ENCODE measurements around the gene IQUB.
"Not testable (repeated sequence)": the region's sequence is repeated elsewhere in the genome, so short reads cannot be mapped to it uniquely, and the experiment has no call there.

Gene IQUB

DNA sequence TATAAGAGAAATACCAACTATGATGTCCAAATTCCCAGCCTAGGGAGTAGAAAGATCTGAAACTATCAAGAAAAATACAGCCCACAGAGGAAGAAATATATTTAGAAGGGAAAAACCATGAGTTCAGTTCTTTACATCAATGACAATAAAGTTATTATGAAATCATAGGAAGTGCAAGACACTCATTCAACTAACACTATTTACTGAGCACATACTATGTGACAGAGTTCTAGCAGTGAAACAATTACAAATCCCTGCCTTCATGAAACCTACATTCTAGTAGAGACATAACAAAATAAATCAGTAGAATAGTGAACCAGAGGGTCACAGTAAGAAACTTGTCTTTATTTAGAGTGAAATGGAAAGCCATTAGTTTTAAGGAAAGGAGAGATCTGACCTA, 21.1 kb upstream of the IQUB start:
- no peak for TF ChIP-seq POLR2A (IDR thresholded peaks at IDR 0.05; ENCODE audit: extremely low read depth, insufficient read length)
- no peak for DNase-seq (ENCODE audit: low read depth)
- H3K4me3 ChIP-seq (ENCODE audit: low read depth, low read length), result no peak overlapping the region

DNA sequence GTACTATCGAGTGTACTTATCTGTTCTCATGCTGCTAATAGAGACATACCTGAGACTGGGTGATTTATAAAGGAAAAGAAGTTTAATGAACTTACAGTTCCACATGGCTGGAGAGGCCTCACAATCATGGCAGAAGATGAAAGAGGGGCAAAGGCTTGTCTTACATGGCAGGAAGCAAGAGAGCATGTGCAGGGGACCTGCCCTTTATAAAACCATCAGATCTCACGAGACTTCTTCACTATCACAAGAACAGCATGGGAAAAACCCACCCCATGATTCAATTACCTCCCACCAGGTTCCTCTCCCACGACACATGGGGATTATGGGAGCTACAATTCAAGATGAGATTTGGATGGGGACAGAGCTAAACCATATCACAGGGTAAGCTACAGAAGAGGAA, 18.8 kb upstream of the IQUB start:
- no peak for DNase-seq (ENCODE audit: low read depth)
- TF ChIP-seq, protein P1, sequence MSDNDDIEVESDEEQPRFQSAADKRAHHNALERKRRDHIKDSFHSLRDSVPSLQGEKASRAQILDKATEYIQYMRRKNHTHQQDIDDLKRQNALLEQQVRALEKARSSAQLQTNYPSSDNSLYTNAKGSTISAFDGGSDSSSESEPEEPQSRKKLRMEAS (IDR thresholded peaks at IDR 0.05; ENCODE audit: low read depth, low read length), result no peak
- TF ChIP-seq, protein P2, sequence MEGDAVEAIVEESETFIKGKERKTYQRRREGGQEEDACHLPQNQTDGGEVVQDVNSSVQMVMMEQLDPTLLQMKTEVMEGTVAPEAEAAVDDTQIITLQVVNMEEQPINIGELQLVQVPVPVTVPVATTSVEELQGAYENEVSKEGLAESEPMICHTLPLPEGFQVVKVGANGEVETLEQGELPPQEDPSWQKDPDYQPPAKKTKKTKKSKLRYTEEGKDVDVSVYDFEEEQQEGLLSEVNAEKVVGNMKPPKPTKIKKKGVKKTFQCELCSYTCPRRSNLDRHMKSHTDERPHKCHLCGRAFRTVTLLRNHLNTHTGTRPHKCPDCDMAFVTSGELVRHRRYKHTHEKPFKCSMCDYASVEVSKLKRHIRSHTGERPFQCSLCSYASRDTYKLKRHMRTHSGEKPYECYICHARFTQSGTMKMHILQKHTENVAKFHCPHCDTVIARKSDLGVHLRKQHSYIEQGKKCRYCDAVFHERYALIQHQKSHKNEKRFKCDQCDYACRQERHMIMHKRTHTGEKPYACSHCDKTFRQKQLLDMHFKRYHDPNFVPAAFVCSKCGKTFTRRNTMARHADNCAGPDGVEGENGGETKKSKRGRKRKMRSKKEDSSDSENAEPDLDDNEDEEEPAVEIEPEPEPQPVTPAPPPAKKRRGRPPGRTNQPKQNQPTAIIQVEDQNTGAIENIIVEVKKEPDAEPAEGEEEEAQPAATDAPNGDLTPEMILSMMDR (IDR thresholded peaks at IDR 0.05; ENCODE audit: low read depth, low read length), result no peak
- TF ChIP-seq MYC (IDR thresholded peaks at IDR 0.05; ENCODE audit: low read depth, low read length), result no peak
- TF ChIP-seq POLR2A (IDR thresholded peaks at IDR 0.05; ENCODE audit: extremely low read depth, insufficient read length), result no peak
- no peak overlapping the region for H3K4me3 ChIP-seq (ENCODE audit: low read depth, low read length)

DNA sequence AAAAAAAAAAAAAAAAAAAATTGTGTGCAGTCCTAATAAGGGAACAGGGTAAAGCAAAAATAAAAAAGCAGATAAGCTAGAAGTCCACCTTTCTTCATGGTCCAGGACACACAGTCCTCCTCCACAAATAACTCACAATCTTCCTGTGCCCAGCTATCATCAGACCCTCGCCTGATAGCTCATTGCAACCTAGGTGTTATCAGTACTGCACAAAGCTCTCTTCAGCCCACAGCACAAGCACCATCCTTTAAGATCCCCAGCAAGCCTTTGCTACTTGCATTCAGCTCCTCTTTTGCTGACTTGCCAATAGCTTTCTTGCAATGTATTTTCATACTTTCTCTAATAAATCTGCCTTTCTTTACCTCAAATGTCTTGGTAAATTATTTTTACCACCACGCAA, 18.2 kb upstream of the IQUB start:
- H3K4me3 ChIP-seq (ENCODE audit: low read depth, low read length), result no peak overlapping the region
- DNase-seq (ENCODE audit: low read depth), result no peak
- TF ChIP-seq POLR2A (IDR thresholded peaks at IDR 0.05; ENCODE audit: extremely low read depth, insufficient read length), result no peak
- TF ChIP-seq MYC (IDR thresholded peaks at IDR 0.05; ENCODE audit: low read depth, low read length), result no peak
- TF ChIP-seq, protein P1 (IDR thresholded peaks at IDR 0.05; ENCODE audit: low read depth, low read length), result no peak
- TF ChIP-seq, protein P2 (IDR thresholded peaks at IDR 0.05; ENCODE audit: low read depth, low read length), result no peak

DNA sequence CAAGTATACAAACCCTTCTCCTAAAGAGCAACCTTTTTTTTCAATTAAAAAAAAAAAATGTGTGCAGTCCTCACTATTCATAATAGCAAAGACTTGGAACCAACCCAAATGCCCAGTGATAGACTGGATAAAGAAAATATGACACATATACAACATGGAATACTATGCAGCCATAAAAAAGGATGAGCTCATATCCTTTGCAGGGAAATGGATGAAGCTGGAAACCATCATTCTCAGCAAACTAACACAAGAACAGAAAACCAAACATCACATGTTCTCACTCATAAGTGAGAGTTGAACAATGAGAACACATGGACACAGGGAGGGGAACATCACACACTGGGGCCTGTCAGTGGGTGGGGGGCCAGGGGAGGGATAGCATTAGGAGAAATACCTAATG, 17.7 kb upstream of the IQUB start:
- DNase-seq (ENCODE audit: low read depth); H3K4me3 ChIP-seq (ENCODE audit: low read depth, low read length): not testable (repeated sequence)

DNA sequence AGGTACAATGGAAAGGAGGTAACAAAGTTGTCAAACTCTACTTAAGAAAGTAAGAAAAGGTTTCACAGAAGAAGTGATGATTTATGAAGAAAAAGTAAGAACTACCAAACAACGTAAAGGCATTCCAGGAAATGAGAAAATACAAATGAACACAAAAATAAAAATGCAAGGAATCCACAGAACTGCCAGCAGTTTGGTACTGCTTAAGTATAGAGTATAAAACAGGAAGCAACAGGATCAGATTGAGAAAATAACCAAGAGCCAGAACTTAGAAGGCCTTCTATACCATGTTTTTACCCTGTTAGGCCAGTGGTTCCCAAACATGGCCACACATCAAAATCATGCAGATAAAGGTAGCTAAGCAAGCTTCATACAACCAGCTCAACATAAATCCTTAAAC, 14.0 kb upstream of the IQUB start:
- no peak overlapping the region for H3K4me3 ChIP-seq (ENCODE audit: low read depth, low read length)
- no peak for TF ChIP-seq MYC (IDR thresholded peaks at IDR 0.05; ENCODE audit: low read depth, low read length)
- TF ChIP-seq, protein P1 (IDR thresholded peaks at IDR 0.05; ENCODE audit: low read depth, low read length), result no peak
- no peak for TF ChIP-seq POLR2A (IDR thresholded peaks at IDR 0.05; ENCODE audit: extremely low read depth, insufficient read length)
- TF ChIP-seq, protein P2 (IDR thresholded peaks at IDR 0.05; ENCODE audit: low read depth, low read length), result no peak
- DNase-seq (ENCODE audit: low read depth), result no peak

DNA sequence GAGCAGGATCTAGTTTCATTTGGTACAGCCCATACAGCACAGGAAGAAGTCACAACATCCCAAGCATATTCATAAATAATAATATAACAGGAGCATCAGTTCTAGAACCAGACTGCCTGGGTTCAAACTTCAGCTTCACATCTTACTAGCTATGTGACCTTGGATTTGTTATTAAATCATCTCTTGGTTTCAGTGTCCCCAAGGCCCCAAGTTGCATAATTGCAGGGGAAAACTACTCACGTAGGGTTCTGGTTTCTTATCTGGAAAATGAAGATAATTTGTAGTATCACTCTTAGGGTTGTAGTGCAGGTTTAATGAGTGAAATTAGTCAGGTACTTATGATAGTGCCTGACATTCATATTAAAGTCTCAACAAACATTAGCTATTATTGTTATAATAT, 5.5 kb upstream of the IQUB start:
- TF ChIP-seq, protein P2 (IDR thresholded peaks at IDR 0.05; ENCODE audit: low read depth, low read length), result no peak
- TF ChIP-seq, protein P1 (IDR thresholded peaks at IDR 0.05; ENCODE audit: low read depth, low read length), result no peak
- TF ChIP-seq MYC (IDR thresholded peaks at IDR 0.05; ENCODE audit: low read depth, low read length) (no peak), POLR2A (IDR thresholded peaks at IDR 0.05; ENCODE audit: extremely low read depth, insufficient read length) (no peak)
- DNase-seq (ENCODE audit: low read depth), result no peak
- no peak overlapping the region for H3K4me3 ChIP-seq (ENCODE audit: low read depth, low read length)

DNA sequence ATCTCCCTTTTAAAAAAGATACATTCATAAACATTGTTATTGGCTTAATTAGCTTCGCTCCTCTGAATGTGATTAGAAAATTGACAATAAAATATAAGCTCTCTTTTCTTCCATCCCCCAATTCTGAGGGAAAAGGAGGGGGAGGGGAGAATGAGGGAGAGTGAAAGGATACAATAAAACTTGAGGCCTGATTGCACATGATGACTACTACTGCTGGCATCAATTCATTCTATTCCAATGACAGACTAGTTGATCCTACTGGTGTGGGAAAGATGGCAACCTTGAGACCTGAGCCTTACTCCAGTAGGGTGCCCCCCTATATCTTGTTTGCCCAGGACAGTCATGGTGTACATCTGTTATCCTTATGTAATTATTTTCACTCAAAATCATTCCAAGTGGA, 4.5 kb upstream of the IQUB start:
- TF ChIP-seq MYC (IDR thresholded peaks at IDR 0.05; ENCODE audit: low read depth, low read length), result no peak
- TF ChIP-seq, protein P1 (IDR thresholded peaks at IDR 0.05; ENCODE audit: low read depth, low read length), result no peak
- TF ChIP-seq, protein P2 (IDR thresholded peaks at IDR 0.05; ENCODE audit: low read depth, low read length), result no peak
- TF ChIP-seq POLR2A (IDR thresholded peaks at IDR 0.05; ENCODE audit: extremely low read depth, insufficient read length), result no peak
- no peak for DNase-seq (ENCODE audit: low read depth)

More for the DNA sequence above, 4.5 kb upstream of the IQUB start:
- H3K4me3 ChIP-seq (ENCODE audit: low read depth, low read length), result no peak overlapping the region
